SH-SY5Y (cell line): ENCODE results near the gene BLACAT1.

ENCODE experiments used
- GATA2 ChIP-seq: IDR thresholded peaks from 2 replicates; pipeline ENCODE4 v1.6.1; 2011; ENCODE audit warnings: mild to moderate bottlenecking, low read depth, low read length
- GATA3 ChIP-seq: IDR thresholded peaks from 2 replicates; pipeline ENCODE4 v1.6.1; 2011; ENCODE audit warnings: low read depth, mild to moderate bottlenecking, low read length, moderate library complexity

GRCh38 chr1:205449254-205449749 is 6.5 kb downstream of the BLACAT1 start:
- TF ChIP-seq GATA2, result no peak
- TF ChIP-seq GATA3, result no peak
